ENCODE data around the gene ZNF185. TPM values are rescaled to one million over a fixed set of nuclear protein-coding genes. Genes with fewer than 3 reads are reported as not detected.

The ZNF185 gene
- total RNA-seq, 1 experiment from 2014 or later, result 1.3 TPM

DNA sequence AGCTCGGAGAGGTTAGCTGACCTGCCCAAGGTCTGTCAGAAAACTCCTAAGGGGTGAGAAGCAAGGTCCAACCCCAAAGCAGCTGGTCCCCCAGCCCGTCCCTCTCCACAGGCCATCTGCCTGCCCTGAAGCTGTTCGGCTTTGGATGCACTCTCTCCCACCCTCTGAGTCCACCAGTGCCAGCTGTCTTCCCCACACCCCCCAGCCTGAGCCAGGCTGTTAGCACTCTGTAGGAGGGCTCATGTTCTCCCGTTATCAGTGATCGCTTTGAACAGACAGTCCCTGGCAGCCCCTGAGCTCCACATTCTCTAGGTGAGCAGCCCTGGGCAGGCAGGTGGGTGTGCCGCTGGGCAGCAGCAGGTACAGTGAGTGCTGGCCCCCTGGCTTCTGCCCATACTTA is 16.0 kb downstream of the ZNF185 start:
- no peak for DNase-seq (ENCODE audit: extremely low read depth, low read depth)

DNA sequence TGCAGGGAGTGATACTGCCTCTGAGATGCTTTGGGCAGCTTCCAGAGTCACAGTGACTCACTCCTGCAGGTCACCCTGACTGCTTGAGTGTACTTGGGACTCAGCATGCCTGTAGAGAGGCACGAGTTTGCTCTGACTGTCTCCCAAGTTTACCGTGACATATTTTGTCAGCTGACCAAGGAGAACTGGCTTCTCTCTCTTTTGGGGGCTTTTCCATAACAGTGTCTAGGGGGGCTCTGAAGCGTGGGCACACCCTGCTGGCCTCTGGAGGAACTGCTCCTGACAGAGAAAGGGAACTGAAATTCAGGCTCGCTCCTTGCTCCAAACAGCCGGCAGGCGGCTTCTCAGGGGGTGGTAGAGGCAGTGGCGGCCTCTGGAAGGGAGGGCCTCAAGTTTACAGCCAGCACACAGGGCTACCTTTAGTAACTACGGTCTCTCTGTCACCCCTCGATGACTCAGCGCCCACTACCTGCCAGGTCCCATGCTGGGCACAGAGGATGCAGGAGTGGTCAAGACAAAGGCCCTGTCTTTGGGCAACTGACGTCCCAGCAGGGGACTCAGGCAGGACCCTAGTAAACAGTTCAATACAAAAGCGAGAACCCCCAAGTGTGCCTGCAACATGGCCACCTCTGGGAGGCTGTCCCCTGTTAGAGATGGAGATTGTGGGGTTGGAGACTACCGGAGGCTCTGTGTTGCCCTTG is 17.8 kb downstream of the ZNF185 start:
- peak; percentile 16 for DNase-seq (ENCODE audit: extremely low read depth, low read depth)

GRCh38 chrX:152917656-152918579 is 20.1 kb downstream of the ZNF185 start:
- DNase-seq (ENCODE audit: extremely low read depth, low read depth), result no peak

- no peak for DNase-seq (ENCODE audit: extremely low read depth, low read depth)
Measured at GRCh38 chrX:152918707-152919106, 20.8 kb downstream of the ZNF185 start.

DNA sequence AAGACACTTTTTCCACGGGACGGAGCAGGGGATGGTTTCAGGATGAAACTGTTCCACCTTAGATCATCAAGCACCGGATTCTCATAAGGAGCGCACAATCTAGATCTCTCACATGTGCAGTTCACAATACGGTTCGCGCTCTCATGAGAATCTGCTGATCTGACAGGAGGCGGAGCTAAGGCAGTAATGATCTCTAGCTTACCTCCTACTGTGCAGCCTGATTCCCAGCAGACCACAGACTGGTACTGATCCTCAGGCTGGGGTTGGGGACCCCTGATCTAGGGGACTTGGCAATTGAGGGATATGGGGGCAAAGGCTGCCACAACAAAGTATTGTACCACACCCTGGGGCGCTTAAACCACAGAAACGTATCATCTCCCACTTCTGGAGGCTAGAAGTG is 25.7 kb downstream of the ZNF185 start:
- no peak for DNase-seq (ENCODE audit: extremely low read depth, low read depth)

GRCh38 chrX:152925835-152926234 is 28.0 kb downstream of the ZNF185 start:
- DNase-seq (ENCODE audit: extremely low read depth, low read depth), result no peak

- peak; percentile 64 for DNase-seq (ENCODE audit: extremely low read depth, low read depth)
Measured at GRCh38 chrX:152926279-152926678, 28.4 kb downstream of the ZNF185 start.

DNA sequence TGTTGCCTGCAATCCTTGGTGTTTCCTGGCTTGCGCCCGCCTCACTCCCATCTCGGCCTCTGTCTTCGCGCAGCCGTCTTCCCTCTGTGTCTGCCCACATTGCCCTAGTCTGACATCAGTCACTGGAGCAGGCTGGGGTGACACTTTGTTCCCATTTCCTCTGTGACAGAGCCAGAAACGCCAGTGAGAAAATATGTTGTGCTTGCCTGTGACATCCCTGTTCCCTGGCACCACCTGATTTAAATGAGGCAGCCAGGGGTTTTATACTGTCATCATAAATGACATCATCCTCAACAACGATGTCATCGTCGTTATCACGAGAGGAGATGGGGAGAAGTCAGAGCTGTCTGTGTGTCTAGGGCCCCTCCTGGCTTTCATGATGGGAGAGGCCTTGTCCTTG is 29.1 kb downstream of the ZNF185 start:
- no peak for DNase-seq (ENCODE audit: extremely low read depth, low read depth)

DNA sequence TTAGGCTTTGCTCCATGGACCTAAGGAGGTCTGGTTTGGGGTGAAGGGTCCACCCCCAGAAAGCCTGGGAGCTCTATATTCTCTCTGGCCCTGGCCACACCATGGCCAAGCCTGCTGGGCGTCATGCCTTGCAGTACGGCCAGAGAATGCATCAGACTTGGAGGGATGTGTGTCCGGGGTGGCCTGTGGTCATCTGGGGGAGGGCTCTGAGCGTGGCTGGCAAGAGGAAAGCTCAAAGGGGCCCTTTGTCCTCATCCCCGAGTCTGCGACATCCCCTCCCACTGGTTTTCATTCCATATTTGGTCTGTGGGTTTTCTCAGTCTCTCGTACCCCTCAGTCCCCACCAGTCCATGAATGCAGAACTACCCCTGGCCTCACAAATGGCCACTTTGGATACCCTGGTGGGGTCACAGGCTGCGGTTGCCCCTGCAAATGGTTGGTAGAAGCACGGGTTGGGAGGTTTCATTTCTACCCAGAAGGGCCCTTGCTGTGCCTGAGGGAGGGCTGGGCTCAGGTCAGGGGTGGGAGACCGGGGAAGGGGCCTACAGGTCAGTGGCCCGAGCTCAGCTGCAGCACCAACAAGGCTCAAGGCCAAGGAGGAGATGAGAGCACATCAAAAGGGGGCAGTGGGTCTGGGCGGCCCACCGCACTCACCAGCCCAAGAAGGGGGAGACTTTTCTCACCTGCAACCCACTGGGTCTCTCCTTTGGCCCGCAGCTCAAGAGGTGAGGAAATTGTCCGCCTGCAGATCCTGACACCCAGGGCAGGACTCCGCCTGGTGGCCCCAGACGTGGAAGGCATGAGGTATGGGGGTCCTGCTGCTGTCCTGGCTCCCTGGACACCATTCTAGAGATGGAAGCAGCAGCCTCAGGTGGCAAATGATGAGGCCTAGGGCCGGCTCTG is 30.2 kb downstream of the ZNF185 start:
- no peak for DNase-seq (ENCODE audit: extremely low read depth, low read depth)

DNA sequence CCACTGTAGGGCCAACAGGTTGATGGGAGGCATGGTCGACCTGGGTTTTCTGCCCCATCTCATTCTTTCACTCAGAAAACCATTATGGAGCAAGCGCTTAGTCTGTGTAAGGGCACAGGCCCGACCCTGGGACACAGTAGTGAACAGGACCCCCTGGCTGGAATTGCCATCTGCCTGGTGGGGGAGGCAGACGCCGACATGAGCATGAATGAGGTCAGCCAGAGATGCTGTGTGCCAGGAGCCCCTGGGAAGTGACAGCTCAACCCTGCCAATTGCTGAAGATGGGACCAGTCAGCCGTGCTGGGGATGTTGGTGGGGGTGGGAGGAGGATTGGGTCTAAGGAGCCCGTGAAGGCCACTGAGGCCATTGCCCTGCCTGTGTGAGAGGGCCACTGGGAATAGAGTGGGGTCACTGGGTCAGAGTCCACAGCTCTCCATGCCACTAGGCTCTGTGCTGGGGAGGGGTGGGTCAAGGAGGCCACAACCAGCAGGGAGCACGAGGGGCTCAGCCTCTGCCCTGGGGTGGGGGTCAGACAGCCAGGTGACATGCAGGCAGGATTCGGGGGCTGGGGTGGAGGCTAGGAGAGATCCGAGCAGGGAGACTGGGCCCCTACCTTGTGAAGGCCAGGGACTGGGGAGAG is 31.0 kb downstream of the ZNF185 start:
- DNase-seq (ENCODE audit: extremely low read depth, low read depth), result no peak

- no peak for DNase-seq (ENCODE audit: extremely low read depth, low read depth)
Measured at GRCh38 chrX:152929898-152930297, 32.0 kb downstream of the ZNF185 start.

DNA sequence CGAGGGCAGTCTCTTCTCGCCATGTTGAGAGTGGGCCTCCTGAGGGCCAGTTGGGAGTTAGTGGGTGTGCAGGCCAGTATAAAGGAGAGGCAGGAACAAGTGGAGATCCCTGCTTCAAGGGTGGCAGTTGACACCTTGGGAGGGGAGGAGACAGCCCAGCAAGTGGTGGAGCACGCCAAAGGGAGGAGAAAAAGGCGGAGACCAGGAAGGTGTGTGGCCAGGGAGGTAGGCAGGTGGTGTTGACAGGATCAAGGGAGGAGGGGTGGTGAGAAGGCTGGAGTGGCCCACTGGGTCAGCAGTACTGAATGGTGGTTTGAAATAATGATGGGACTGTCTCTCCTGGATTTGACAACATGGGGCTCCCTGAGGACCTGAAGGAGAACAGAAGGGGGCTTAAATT is 32.6 kb downstream of the ZNF185 start:
- DNase-seq (ENCODE audit: extremely low read depth, low read depth), result no peak

DNA sequence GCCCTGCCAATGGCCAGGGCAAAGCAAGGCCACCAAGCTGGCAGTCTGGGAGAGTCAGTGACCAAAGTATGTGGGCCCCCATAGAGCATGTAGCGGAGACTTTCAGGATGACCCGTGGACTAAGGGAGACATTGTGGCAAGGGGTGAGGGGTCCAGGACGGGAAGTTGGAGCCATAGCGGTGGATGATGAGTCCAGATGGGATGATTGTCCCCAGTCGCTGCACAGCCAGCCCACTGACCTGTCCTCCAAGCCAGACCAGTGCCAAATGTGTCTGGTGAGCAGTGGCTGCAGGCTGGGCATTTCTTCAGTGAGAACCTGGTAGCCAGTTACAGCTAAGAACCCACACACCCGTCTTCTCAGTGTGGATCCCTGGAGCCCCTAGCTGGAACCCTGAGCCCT is 34.3 kb downstream of the ZNF185 start:
- no peak for DNase-seq (ENCODE audit: extremely low read depth, low read depth)

DNA sequence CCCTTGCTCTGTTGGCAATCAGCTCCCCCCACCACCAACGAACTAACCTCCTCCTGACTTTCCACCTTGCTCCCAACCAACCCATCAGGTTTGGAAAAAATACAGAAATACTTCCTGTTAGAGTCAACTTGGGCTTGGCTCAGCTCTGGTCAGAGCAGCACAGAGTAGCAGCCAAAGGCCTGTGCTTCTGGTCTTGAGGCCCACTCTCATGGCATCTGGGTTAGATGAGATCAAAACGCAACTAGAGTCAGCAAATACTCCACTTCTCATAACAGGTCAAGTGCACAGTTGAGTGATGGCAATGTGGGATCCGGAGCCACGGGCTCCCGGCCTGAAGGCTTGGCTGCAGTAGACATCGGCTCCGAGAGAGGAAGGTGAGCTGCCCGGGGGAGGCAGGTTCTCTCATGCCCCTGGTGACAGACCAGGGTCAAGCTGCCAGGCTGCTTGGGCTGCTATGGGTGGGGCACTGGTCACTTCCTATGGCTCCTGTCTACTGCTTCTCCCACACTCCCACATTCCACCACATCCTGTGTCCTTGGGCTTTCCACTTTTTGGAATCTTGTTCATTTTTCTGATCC is 34.8 kb downstream of the ZNF185 start:
- no peak for DNase-seq (ENCODE audit: extremely low read depth, low read depth)

DNA sequence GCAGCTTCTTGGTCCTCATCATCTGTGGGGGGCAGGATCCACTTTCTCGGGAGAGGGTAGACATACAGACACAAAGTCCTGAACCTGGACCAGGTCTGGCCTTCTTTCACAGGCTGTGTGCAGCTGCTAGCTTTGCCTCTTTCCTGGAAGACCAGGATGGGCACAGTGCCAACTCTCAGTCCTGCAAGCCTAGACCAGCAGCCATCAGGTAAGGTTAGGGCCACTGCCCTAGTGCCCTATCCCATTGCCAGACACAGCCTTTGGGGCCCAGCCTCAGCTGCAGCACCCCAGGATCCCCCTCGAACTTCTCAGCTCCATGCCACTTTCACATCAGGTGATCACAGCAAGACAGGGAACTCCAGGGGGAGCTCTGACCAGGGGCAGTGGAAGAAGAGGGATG is 38.4 kb downstream of the ZNF185 start:
- no peak for DNase-seq (ENCODE audit: extremely low read depth, low read depth)

- no peak for DNase-seq (ENCODE audit: extremely low read depth, low read depth)
Measured at GRCh38 chrX:152937236-152937635, 39.4 kb downstream of the ZNF185 start.

GRCh38 chrX:152941328-152942076 is 43.6 kb downstream of the ZNF185 start:
- peak; percentile 92 for DNase-seq (ENCODE audit: extremely low read depth, low read depth)

DNA sequence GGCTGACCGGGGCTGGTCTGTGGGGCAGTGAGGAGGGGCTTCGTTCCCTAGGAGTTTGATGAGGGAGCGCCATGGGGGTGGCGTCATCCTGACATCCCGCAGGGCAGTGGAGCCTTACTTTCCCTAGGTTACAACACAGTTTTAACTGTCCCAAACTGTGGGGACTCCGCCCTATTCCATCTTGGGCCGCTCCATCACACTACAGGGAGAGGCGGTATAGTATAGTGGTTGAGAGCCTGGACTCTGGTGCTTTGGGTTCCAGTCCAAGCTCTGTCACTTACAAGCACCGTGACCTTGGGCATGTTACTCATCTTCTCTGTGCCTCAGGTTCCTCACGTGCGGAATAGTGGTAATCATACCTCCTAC is 44.2 kb downstream of the ZNF185 start:
- DNase-seq (ENCODE audit: extremely low read depth, low read depth), result no peak

DNA sequence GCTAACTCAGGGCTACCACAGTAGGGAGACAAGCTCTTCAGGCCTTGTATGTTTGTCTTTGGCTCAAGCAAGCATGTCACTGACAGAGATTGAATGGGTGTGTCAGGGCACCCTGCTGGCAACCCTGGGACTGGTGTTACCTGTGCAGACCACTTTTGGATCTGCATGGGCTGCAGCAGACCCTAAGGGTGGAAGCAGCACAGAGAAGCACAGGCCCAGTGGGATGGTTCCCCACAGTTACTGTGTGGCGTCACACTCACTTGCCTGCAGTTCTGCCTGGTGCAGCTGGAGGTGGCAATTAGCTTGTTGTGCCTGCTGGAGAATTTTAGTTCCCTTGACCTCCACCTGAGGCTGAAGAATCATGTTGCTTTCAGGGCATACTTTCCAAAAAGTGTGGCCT is 46.0 kb downstream of the ZNF185 start:
- no peak for DNase-seq (ENCODE audit: extremely low read depth, low read depth)
